DMS153 treated with DMSO at 0.1 percent for 48 hours (cell line): ENCODE results near the gene CXCL6.
A peak's percentile ranks its signal among the peaks of the same experiment; 100 is the strongest.

ENCODE experiments used
- DNase-seq: peaks from one replicate; lab custom pipeline; 2025; ENCODE audit not compliant: unreplicated experiment; lab: John Stamatoyannopoulos, UW

Gene CXCL6

GRCh38 chr4:73841243-73841925 is 4.9 kb downstream of the CXCL6 start:
- DNase-seq = no peak

GRCh38 chr4:73842696-73843095 is 6.2 kb downstream of the CXCL6 start:
- DNase-seq = no peak

GRCh38 chr4:73843369-73843768 is 6.9 kb downstream of the CXCL6 start:
- DNase-seq = no peak

- DNase-seq = no peak
These were observed 7.9 kb downstream of the CXCL6 start for GRCh38 chr4:73844345-73844744.

- DNase-seq = no peak
These were observed 8.3 kb downstream of the CXCL6 start for GRCh38 chr4:73844806-73845205.

- DNase-seq = no peak
These were observed 11.2 kb downstream of the CXCL6 start for GRCh38 chr4:73847526-73848182.

- DNase-seq = no peak
These were observed 11.8 kb downstream of the CXCL6 start for GRCh38 chr4:73848183-73848777.

- peak; percentile 47 for DNase-seq
These were observed 13.9 kb downstream of the CXCL6 start for GRCh38 chr4:73850261-73850970.

GRCh38 chr4:73851293-73851692 is 14.8 kb downstream of the CXCL6 start:
- no peak for DNase-seq

- no peak for DNase-seq
These were observed 16.3 kb downstream of the CXCL6 start for GRCh38 chr4:73852771-73853170.

- no peak for DNase-seq
These were observed 16.8 kb downstream of the CXCL6 start, which contains the start of gene PF4V1 for GRCh38 chr4:73853246-73853704. Gene PF4V1, plus strand, starts transcription at chr4:73853296. Its CDS starts 67 bp downstream, at chr4:73853363.

- DNase-seq = no peak
These were observed 17.4 kb downstream of the CXCL6 start for GRCh38 chr4:73853718-73854473.

- DNase-seq = no peak
These were observed 18.9 kb downstream of the CXCL6 start for GRCh38 chr4:73855406-73855805.

GRCh38 chr4:73856518-73856917 is 20.0 kb downstream of the CXCL6 start:
- no peak for DNase-seq

GRCh38 chr4:73859614-73860088 is 23.2 kb downstream of the CXCL6 start:
- no peak for DNase-seq

GRCh38 chr4:73860181-73860580 is 23.7 kb downstream of the CXCL6 start:
- DNase-seq = no peak

GRCh38 chr4:73860917-73861316 is 24.4 kb downstream of the CXCL6 start:
- no peak for DNase-seq

GRCh38 chr4:73862322-73862721 is 25.8 kb downstream of the CXCL6 start:
- DNase-seq = no peak

- peak; percentile 41 for DNase-seq
These were observed 27.9 kb downstream of the CXCL6 start for GRCh38 chr4:73864365-73864764.

- DNase-seq = no peak
These were observed 28.5 kb downstream of the CXCL6 start for GRCh38 chr4:73864961-73865360.
